Brain pericyte (primary cell): ENCODE data around the gene TSNAXIP1.

Experiments used
- DNase-seq: peaks from one replicate; pipeline ENCODE4 v3.0.0-alpha.2; 2012; ENCODE audit warnings: low read depth, low spot score

The TSNAXIP1 gene, protein sequence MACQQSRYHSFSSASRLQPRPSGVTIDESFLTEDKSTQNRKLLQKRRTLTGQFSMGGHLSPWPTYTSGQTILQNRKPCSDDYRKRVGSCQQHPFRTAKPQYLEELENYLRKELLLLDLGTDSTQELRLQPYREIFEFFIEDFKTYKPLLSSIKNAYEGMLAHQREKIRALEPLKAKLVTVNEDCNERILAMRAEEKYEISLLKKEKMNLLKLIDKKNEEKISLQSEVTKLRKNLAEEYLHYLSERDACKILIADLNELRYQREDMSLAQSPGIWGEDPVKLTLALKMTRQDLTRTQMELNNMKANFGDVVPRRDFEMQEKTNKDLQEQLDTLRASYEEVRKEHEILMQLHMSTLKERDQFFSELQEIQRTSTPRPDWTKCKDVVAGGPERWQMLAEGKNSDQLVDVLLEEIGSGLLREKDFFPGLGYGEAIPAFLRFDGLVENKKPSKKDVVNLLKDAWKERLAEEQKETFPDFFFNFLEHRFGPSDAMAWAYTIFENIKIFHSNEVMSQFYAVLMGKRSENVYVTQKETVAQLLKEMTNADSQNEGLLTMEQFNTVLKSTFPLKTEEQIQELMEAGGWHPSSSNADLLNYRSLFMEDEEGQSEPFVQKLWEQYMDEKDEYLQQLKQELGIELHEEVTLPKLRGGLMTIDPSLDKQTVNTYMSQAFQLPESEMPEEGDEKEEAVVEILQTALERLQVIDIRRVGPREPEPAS

DNA sequence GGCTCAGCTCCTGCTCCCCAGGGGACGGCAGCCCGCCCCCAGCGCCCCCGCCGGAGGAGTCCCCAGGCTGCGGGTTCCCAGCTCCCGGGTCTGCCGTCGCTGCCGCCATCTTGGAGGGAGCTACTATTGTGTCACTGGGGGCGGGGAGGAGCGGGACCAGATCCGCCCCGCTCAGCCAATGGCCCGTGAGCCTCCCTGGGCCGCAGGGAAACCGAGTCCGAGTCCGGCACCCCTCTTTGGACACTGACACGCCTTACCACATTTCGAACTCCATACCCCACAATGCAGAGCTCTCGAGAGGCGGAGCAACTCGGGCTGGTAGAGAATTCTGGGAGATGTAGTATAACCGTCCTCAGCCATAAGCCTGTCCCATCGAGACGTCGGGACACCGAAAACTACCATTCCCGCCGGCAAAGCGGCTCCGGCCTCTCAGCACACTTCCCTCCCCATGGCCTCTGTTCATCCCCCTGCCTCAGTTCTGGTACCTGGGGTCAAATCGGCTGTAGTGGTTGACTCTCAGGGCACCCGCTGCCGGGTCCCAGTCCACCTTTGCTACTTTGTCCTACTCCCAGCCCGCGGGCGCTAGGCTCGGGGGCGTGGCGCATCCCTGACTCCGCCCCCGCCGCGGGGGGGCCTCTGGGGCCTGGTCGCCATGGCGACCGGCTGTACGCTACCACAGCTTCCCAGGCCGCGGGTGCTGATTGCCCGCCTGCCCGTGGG, at the start of gene TSNAXIP1, which contains the start of gene RANBP10:
TSS of gene TSNAXIP1 (plus strand) at position 462 of the 720 bp plus-strand sequence. CDS start 261 bp downstream, outside the sequence.
TSS of gene RANBP10 (minus strand) at position 133 of the 720 bp plus-strand sequence. CDS start at position 109, 24 bp downstream.
- peak; percentile 98 for DNase-seq

DNA sequence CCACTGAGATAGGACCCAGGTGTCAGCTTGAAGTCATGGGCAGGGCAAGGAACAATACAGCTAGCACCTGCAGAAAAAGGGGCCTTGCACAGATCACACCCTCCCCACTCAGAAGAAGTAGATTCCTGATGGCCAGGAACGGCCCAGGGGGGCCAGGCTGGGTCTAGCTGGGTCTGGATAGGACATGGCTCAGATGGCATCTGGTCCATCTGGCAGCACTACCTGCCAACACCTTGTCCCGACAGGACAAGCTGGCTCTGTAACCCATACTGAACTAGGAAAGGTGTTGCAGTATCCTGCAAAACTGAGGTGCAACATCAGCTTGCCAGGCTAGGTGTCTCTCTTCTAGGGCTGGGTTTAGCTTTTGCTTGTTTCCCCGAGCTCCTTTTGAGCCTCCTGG, 48.7 kb upstream of the TSNAXIP1 start:
- no peak for DNase-seq

DNA sequence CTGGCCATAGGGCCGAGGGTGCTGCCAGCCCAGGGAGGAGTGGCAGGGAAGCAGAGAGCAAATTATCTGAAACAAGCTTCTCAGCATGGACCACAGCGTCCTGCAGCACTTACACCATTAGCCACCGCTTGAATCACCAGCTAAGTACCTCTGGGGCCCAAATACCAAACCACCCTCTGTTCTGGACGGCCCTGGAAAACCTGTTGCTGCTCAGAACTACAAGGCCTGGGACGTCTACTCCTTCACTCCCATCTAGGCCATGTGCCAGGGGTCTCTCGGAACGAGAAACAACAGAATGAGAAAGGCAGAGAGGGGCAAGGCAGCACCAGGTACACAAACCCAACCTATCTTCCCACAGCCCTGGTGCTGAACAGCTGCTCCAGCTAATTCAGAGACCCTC, 47.7 kb upstream of the TSNAXIP1 start:
- no peak for DNase-seq

DNA sequence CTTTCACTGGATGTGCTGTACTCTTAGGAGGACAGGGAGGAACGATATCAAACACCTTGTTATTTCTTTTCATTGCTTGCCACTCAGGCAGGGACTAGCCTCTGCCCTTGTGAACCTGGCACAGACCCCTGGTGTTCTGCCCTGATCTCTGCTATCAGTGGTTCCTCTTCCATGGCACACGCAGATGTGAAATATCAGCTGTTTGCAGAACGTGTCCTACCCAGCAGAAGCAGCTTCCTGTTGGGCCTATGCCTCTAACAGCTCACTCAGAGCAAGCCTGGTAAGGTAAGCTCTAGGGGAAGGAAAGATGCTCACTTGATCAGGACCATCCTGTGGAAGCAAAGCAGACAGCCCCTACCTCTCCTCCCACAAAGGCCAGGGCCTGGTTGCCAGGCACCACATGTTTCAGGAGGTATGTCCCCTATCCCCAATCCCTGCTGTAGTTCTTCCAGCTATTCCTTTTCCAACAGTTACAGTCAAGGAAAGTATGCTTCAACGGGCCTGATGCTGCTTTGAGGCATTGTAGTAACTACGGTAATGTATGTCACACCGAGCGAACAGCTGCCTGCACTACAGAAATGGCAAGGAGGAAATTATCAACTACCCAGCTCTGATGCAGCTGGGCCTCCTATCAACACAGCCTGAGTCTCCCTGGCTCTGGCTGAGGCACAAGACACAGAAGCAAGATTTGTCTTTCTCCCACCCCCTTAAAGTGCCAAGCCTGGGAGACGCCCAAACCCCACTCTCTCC, 46.3 kb upstream of the TSNAXIP1 start:
- no peak for DNase-seq

DNA sequence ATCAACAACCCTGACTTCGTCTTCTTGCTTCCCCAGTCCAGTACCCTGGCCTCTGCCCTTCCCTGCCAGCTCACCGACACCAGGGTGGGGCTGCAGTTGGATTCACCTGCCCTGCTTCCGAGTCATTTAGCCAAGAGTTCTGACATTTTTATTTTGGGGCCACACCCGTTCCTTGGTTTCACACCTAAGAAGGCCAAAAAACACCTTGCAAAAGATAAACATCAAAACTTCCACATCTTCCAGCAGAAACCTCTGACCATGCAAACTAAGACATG, 45.8 kb upstream of the TSNAXIP1 start:
- DNase-seq = no peak

DNA sequence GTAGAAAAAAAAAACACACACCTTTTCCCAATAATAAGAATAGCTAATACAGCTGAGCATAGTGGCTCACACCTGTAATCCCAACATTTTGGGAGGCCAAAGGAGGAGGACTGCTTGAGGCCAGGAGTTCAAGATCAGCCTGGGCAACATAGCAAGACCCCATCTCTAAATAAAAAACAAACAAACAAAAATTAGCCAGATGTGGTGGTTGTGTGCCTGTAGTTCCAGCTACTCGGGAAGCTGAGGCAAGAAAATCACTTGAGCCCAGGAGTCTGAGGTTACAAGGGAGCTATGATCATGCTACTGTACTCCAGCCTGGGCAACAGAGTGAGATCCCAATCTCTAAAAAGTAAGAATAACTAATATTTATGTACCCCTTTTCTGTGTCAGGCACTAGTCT, 44.8 kb upstream of the TSNAXIP1 start:
- DNase-seq = no peak

DNA sequence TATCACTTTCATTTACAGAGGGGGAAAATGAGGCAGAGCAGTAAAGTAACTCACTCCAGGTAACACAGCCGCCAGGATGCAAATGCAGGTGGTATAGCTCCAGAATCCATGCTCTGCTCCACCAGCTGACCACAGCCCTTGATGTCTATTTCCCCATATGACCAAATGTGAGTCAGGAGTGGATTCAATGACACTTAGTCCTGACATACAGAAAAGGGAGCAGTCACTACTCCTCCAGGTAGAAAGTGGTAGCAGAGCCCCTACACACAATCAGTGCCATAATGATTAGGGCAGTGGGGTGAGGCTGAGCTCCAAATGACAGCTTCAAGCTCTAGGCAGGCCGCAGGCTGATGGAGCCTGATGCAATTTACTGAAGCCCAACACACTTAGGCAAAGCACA, 44.3 kb upstream of the TSNAXIP1 start:
- no peak for DNase-seq

DNA sequence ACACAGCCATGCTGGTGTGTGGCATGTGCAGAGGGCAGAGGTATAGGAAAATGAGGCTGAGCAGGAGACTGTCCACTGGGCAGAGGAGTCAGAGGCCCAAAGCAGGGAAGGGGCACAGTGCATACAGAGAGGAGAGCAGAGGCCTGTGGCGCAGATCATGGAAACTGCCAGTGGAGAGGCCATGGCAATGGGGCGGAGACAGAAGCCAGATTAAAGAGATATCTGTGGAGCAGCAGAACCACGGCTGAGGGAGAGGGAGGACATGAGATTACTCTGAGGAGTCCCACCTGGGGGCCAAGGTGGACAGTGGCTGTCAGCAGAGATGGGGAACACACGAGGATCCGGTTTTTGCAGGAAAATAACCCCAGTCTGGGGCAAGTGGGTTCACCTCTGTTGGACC, 43.6 kb upstream of the TSNAXIP1 start:
- DNase-seq = no peak

DNA sequence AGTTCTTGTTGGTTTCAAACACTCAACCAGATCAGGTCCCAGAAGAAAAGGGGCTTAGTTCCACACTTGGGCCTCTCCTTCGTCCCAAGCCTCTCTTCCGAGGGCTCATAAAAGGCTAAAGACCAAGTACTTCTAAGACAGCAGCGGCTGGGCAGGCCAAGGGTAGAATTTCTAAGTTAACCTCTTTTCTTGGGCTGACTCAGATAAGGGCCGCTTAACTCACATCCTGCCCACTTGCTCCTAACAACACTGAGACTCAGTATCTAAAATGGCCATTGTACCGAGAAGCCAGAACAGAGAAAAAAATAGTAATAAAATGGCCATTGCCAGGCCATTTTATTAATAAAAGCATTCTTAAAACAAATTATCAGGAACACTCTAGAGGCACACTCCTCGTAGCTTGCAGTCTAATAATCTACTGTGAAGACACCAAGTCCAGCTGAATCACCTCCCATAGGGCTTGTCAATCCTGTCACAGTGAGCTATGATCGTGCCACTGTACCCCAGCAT, 42.5 kb upstream of the TSNAXIP1 start:
- DNase-seq = no peak

DNA sequence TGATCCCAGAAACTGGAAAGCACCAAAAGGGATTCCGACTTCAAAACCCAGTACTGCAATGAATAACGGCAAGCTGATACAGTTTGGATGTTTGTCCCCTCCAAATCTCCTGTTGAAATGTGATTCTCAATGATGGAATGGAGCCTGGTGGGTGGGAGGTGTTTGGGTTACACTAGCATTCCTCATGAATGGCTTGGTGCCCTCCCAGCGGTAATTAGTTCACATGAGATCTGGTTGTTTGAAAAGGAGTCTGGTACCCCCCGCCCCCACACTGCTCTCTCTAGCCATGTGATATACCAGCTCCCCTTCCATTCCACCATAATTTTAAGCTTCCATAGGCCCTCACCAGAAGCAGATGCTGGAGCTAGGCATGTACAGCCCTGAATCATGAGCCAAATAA, 40.4 kb upstream of the TSNAXIP1 start:
- DNase-seq = no peak

DNA sequence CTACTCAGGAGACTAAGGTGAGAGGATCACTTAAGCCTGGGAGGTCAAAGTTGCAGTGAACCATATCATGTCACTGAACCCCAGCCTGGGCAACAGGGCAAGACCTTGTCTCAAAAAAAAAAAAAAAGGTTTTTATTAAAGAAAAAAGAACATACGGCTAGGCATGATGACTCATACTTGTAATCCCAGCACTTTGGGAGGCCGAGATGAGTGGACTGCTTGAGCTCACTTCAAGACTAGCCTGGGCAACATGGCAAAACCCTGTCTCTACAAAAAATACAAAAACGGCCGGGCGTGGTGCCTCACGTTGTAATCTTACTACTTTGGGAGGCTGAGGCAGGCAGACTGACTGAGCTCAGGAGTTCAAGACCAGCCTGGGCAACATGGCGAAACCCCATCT, 38.7 kb upstream of the TSNAXIP1 start:
- no peak for DNase-seq

DNA sequence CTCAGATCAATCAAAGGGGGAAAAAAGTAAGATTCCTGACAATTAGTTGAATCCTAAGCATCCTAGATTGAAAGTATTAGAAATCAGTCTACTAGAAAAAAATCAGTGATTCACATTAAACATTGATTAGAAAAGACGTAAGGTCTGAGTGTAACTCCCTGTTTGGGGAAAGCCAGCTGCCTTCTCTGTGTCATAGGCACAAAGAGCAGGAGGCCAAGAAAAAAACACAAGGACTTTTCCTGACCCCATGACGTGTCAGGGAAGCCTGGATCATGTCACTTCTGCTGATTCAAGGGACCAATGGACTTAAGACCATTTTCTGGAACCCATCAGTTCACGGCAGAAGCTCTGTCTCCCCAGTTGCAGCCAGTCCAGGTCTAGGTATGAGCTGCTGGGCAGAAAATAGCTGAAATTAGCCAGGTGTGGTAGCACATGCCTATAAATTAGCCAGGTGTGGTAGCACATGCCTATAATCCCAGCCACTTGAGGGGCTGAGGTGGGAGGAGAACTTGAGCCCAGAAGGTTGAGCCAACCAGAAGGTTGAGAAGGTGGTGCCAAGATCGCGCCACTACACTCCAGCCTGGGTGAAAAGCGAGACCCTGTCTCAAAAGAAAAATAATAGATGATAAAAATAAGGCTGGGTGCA, 36.2 kb upstream of the TSNAXIP1 start:
- DNase-seq = no peak

DNA sequence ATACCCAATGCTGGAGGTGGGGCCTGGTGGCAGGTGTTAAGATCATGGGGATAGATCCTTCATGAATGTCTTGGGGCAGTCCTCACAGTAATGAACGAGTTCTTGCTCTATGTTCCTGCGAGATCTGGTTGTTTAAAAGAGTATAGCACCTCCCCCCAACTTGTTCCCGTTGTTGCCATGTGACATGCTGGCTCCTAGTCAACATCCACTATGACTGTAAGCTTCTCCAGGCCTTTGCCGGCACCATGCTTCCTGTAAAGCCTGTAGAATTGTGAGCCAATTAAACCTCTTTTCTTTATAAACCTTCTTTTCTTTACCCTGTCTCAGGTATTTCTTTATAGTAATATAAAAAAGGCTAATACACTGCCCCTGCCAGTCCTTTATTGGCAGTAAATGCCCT, 33.6 kb upstream of the TSNAXIP1 start:
- DNase-seq = no peak

DNA sequence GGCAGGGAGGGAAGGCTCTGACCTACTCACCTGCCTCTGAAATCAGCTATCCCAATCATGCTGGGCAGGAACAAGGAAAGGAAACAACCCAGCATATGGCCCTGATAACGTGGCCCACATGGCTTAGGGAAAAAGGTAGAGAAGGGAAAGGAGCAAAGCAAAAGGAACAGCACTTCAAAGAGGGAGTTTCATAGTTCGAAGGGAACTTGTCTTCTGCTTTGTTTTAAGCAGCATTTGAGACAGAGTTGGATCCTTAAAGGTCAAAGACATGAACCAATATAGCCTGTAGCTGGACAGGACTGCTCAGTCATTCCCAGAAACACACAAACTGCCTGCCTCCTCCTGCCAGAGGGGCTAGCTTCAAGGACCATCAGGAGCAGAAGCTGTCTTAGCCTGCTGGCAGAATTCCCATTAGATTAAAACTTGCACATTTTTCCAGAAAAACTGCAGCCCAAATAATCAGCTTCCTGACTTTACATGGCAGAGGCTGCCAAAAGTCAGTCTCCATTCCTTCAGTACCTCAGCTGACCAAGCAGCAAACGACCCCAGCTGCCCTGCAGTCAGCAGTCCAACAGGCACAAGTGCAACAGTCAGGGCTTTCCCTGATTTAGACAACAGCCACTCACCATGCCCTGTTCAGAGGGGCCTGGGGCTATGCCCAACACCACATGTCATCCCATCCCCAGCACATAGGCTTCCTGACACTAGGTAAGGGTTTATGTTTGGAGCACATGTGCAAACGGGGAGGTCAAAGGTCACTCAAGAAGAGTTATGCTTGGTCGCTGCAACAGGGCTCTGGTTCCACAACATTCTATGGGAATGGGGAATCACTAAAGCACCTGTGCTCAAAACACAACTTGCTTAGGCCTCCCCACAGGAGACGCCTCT, 32.9 kb upstream of the TSNAXIP1 start:
- DNase-seq = no peak

DNA sequence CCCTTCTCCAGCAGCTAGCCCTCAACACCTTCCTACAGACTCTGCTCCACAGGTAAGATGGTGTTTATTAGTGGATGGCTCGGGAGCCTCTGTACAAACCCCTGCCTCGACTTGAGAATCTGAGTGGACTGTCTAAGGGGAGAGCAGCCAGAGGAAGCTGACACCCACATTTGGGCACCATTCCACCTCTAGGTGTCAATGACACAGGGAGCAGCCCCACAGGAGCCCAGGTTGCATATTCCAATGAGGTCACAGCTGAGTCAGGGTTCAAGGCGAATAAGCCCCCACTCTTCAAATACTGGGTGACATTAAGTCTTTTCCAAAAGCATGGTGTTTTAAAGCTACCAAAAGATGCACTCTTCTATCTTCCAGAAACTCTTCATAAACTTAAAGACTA, 32.2 kb upstream of the TSNAXIP1 start:
- no peak for DNase-seq

DNA sequence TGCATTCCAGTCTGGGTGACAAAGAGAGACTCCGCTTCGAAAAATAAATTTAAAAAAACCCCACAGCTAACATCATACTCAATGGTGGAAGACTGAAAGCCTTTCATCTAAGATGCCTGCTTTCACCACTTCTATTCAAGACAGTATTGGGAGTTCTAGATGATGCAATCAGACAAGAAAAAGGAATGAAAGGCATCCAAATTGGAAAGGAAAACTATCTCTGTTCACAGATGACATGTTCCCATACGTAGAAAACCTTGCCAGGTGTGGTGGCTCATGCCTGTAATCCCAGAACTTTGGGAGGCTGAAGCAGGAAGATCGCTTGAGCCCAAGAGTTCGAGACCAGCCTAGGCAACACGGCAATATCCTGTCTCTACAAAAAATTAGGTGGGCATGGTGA, 31.4 kb upstream of the TSNAXIP1 start:
- no peak for DNase-seq

DNA sequence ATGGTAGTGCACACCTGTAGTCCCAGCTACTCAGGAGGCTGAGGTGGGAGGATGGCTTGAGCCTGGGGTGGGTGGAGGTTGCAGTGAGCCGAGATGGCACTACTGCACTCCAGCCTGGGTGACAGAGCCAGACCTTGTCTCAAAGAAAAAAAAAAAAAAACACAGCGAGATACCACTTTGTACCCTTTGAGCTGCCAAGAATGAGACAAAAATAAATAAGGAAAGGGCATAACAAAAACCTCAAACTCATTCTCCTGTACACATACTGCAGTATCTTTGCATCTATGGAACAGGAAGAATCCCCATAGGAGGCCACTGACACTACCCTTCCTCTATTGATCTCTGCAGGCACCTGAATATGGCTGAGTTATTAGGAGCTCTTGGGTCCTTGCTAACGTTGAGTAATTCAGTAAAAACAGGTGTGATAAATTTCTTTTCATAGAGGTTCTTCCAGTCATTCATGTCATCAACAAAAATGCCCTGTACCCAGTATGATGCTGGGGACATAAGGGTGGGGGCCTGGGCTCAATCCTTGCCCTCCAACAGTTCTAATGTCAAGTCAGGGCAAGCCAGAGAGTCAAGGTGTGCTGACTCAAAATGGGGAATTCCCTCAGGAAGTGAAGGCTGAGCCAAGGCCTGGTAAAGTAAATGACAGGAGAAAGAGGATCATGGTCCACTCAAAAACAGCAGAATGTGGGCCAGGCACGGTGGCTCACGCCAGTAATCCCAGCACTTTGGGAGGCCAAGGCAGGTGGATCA, 27.3 kb upstream of the TSNAXIP1 start:
- no peak for DNase-seq

DNA sequence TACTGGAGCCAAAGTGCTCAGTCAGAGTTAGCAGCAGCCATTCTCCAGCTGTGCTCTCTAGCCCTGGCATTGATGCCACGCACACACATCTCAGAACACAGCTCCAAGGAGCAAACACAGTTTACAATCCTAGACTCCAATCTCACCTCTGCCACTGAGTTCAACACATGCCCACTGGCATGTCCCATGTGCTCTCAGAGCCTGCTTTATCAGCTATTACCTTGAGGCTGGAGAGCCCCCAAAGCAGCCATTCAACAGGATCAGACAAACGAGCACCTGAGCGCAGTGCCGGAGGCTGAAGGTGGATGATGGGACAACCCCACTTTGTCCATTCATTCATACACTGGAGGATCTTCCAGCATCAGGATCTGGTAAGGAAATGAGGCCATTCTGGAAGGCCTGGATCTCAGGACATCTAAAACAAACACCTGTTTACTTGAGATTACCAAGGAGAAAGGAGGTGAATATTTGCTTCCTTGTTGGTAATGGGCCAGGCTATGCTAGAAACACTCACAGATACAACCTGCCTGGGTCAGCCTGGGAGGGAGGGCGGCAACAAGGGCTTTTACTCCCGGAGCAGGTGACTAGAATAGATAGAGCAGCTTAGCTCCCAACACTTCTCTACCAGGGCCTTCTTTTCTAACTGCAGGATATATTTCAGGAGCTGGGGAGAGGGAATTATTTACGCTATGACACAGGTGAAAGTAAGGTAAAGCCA, 25.7 kb upstream of the TSNAXIP1 start:
- DNase-seq = no peak

DNA sequence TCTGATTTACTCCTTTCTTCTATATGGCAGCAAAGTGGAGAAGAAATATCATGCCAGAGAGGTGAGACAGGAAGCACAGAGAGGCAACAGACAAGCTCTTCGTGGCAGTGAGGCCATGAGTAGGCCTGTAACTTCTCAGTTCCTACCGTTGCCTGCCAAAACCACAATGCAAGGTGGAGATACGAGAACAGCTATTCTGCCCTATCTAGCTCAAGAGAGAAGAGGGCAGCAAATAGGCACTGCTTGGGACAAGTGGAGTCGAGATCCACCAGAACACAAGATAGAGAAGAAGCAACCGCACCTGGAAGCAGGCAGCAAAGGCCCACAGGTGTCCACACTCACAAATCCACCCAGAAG, 25.1 kb upstream of the TSNAXIP1 start:
- no peak for DNase-seq
